Measurements from ENCODE around the gene MSANTD2.

MSANTD2 gene

DNA sequence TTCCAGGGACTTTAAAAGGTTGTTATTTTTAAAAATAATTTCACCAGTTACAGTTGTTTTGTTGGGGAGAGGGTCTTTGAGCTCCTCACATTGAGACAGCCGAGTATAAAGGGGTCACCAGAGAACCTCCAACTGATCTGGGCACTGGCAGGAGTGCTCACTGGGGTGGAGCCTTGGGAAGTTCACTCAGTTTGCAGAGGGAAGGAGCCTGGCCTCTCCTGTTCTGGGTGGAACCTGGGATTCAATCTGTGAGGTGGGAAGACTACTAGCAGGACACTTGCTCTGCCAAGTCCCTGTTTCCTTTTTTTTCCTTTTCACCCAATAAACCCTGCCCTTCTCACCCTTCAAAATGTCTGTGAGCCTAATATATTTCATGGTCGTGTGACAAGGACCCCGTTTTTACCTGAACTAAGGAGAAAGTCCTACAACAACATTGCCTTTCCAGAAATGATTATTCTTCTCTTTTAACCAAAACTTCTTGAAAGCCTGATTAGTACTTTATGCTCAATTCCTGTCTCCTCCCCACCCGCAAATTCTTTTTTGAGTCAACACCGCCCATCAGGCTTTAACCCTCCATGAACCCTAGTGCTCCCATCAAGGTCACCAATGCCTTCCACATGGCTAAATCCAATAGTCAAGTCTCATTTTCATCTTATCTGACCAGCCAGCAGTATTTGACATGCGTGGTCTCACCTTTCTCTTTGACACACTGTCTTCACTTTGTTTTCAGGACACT lies 22.0 kb upstream of the MSANTD2 start:
- DNase-seq (ENCODE audit: low read depth in 2 of 2) = no peak

DNA sequence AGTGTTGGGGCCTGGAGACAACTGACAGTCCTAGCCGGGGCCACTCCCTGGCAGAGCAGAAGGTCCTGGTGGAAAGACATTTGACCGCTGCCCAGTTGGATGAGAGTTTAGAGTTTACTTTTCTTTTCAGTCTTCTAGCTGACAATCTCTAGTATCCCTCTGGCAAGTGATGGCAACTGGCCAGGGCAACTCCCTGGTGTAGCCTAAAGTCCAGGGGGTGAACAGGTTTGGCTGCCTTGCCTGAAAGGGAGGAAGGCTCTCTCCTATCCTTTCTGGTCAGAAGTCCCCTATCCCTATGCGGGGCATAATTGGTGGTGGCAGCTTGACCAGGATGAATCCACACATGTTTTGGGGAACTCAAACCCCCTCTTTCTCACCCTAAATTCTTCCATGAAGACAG lies 16.8 kb upstream of the MSANTD2 start:
- DNase-seq (ENCODE audit: low read depth in 2 of 2) = no peak

DNA sequence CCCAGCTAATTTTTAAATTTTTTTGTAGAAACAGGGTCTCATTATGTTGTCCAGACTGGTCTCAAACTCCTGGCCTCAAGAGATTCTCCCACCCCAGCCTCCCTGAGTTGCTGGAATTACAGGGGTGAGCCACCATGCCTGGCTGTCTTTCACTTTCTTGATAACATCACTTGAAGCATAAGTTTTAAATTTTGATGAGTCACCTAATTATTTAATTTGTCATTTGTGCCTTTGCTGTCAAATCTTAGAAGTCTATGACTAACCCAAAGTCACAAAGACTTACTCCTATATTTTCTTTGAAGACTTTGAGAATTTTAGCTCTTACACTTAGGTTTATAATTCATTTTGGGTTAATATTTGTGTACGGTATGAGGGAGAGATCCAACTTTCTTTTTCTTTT lies 14.5 kb upstream of the MSANTD2 start:
- DNase-seq (ENCODE audit: low read depth in 2 of 2) = no peak

DNA sequence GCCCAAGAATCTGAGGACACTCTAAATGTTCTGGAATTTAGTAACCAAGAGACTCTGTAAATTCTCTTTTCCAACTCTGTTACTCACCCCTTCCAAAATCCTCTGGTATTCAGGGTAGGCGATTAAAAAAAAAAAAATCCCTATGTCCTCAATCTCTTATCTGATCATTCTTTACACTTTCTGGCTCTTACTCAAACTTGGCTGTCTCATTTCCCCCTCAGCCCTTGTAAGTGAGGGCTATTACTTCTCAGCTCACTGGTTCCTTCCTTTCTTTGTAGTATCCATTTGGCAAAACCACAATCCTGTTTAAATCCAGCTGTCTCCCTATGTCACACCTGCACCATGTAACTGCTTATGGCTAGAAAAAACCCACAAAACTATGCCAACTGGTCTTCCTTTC lies 12.7 kb upstream of the MSANTD2 start:
- DNase-seq (ENCODE audit: low read depth in 2 of 2) = no peak

DNA sequence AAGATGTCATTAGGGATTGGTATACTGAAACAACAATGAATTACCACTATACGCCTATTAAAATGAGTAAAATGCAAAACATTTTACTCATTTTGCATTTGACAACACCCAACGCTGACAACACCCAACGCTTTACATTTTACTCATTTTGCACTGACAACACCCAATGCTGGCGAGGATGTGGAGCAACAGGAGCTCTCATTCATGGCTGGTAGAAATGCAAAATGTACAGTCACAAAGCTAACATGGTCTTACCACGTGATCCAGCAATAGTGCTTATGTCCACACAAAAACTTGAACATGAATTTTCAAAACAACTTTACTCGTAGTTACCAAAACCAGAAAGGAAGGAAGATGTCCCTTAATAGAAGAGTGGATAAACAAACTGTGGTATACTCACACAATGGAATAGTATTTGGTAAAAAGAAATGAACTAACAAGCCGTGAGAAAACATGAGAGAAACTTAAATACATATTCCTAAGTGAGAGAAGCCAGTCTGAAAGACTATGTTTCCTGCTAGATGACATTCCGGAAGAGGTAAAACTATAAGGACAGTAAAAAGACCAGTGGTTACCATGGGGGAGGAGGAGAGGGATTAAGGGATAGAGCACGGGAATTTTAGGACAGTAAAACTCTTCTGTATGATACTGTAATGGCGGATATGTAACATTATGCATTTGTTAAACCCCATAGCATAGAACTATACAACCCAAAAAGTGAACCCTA lies 11.4 kb upstream of the MSANTD2 start:
- no peak for DNase-seq (ENCODE audit: low read depth in 2 of 2)

DNA sequence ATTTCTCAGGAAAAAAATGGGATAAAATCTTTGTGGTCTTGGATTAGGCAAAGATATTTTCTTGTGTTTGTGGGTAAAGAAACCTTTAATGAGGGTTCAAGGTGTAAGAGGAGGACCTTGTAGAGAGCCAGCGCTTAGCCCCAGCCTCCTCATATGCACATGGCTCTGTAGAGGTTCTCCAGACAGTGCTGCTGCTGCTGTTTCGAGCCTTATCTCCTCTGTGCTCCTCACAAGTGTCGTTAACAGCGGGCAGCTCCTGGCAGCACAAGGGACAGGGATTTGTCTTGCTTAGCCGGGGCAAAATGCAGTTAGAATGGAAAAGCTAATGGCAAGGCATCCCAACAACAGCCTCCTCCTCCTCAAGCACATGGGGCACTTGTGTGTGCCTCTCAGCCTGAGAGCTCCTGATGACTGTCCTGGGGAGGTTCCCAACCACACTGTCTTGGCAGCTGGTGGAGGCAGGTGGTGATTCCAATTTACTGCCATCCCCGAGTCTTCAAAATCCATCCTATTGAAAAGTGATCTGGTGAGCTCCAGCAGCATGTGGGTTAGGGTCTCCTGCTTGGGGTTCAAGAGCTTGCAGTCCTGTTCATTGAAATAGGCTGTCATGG lies 7.6 kb upstream of the MSANTD2 start:
- no peak for DNase-seq (ENCODE audit: low read depth in 2 of 2)

DNA sequence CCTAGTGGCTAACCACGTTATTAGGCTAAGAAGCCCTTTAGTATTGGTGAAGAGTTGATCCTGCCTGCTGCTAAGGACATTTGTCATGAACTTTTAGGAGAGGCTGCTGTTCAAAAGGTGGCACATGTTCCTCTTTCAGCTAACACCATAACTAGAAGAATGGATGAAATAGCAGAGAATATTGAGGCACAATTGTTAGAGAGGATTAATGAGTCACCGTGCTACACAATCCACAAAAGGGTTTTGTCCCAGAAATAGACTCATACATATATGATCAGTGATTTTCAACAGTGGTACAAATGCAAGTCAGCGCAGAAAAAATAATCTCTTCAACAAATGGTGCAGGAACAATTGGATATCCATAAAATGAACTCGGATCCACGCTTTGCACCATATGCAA lies 7.0 kb upstream of the MSANTD2 start:
- no peak for DNase-seq (ENCODE audit: low read depth in 2 of 2)

DNA sequence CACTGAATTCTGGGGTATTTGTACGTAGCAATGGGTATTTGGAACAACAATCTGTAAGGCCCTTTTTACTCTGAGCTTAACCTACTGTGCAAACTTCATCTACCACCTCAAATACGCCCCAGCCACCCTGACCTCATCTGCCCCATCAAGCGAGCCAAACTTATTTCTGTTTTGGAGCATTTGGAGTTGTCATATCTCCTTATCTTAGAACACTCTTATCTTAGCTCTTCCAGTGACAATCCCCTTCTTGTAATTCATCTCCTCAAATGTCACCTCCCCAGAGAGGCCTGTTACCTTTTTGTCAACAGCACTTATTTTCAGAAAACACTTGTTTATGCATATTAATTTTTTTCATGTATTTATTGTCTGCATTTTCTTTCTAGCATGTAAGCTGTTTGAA lies 4.7 kb upstream of the MSANTD2 start:
- DNase-seq (ENCODE audit: low read depth in 2 of 2) = no peak

DNA sequence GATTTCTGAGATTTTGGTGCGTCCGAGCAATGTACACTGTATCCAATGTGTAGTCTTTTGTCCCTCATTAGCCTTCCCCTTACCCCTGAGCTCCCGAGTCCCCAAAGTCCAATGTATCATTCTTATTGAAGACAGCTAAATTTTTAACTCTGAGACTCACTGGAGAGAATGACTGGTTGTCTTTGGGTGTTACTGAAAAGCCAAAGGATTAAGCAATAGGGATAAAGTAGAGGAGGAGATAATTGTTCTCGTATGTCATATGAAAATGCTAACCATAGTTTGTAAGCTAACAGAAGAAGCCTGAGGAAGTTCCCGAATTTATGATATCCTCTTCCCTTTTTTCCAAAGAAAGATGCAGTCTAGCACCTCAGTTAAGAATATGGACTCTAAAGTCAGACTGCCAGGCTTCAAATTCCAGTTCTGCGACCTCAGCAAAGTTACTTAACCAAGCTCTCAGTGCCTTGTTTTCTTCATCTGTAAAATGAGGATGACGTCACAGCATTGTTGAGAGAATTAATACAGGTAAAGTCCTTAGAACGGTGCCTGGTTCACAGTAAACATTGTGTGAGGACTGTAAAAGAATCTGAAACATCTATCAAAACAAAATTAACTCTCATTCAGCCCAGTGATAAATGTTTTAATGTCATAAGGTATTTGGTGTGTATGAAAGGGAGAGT lies 1.6 kb upstream of the MSANTD2 start:
- no peak for DNase-seq (ENCODE audit: low read depth in 2 of 2)

DNA sequence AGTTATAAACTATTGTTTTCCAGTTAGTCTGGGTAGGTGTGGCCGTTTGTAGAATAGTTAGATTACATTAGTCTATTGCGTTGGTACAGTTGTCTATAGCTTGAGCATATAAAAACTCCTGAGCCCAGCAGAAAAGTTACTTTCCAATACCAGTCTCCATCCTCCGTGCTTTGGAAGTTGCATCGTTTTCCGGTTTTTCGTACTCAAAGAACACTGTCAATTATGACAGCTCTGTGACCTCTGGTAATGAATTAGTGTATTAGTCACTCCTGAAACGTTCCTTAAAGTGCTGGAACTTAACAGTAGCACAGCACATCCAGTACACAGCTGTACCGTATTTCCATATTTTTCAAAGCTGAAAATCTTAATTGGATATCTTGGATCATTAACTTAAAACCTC lies 808 bp upstream of the MSANTD2 start:
- DNase-seq (ENCODE audit: low read depth in 2 of 2) = no peak

DNA sequence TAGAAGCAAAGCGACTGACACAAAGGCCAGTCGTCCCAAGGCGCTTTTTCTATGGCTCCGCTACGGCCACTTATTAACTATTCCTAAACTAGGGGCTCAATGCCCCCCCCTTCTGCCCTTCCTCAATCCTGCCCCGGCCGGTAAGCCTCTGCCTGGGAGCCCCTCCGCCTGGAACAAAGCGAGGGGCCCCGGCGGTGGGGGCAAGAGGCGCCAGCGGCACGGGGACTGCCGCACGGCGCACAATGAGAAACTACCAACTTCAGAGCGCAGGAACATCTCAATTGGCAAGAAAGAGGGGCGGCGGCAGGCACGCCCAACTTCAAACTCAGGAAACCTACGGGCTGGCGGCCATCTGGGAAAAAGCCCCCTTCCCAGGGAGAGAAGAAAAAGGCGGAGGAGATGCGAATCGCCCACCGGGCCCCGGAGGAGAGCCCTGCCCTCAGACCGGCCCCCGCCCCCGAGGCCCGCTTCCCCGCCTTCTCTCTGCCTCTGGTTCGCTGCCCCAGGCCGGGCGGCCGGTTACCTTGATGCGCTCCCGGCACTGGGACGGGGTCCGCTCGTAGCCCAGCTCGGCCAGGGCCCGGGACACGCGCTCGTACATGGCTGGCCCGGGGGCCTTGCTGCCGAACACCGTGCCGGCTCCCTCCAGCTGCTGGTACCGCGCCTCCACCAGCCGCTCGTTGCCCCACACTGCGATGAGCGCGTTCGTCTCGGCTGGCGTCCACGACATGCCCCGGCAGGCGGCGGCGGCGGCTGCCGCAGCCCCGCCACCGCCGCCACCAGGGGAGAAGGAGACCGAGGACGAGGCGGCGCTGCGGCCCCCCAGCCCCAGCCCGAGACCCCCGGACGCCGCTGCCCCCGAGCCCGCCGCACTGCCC lies 619 bp downstream of the MSANTD2 start:
- peak; percentile 13 to 35 for DNase-seq (ENCODE audit: low read depth in 2 of 2)

DNA sequence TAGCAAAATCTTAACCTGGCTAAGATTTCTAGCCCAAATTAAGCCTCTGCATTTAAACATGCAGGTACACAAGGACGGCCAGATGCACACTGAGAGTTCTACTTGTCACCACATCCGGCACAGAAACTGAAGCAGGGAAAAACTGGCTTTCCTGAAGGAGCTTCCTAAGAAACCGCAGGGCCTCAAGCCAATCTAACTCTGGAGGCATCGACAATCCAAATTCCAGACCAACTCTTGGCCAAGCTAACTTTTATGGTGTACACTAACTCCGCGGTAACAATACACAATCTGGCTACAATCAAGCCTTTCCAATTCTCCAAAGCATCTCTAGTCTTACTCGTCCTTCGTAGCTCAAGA lies 1.2 kb downstream of the MSANTD2 start:
- no peak for DNase-seq (ENCODE audit: low read depth in 2 of 2)

DNA sequence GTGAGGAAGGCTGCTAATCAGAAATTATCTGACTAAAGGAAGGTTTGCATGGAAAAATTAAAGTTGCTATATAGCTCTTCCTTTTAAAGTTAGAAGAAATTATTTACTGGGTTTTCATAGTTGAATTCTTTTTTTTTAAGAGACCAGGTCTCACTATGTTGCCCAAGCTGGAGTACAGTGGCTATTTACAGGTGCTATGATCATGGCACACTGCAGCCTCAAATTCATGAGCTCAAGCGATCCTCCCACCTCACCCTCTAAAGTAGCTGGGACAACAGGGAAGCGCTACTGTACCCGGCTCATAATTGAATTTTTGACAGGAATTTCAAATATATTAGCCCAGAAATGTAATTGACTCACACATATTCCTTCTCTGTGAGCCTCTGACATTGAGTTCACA lies 3.9 kb downstream of the MSANTD2 start:
- no peak for DNase-seq (ENCODE audit: low read depth in 2 of 2)

DNA sequence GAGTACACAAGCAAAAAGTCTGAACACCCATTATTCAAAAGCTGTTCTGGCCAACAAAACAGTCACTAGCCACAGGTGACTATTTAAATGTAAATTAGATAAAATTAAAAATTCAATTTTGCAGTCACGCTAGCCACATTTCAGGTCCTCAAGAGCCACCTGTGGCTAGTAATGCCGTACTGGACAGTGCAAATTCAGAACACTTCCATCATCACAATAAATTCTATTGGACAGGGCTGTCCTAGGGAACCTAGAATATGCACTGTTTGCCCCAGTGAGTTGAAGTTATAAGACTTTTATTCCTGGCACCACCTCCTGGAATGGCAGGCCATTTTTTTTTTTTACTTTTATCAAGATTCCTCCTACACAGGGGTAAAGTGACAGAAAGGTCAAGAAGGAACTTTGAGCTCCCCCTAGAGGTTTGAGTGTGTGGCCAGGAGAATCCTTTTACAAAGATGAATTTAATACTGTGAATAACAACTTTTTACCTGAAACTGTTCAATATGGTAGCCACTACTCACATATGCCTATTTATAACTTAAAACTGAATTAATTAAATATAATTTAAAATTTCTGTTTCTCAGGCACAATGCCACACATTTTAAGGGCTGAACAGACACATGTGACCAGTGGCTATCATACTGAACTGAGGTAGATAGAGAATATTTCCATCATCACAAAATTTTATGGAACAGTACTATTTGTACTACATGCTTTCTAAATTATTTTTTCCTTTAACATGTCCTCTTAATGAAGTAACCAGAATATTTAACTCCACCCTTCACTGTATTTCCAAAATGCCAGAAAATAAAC lies 6.5 kb downstream of the MSANTD2 start:
- no peak for DNase-seq (ENCODE audit: low read depth in 2 of 2)

DNA sequence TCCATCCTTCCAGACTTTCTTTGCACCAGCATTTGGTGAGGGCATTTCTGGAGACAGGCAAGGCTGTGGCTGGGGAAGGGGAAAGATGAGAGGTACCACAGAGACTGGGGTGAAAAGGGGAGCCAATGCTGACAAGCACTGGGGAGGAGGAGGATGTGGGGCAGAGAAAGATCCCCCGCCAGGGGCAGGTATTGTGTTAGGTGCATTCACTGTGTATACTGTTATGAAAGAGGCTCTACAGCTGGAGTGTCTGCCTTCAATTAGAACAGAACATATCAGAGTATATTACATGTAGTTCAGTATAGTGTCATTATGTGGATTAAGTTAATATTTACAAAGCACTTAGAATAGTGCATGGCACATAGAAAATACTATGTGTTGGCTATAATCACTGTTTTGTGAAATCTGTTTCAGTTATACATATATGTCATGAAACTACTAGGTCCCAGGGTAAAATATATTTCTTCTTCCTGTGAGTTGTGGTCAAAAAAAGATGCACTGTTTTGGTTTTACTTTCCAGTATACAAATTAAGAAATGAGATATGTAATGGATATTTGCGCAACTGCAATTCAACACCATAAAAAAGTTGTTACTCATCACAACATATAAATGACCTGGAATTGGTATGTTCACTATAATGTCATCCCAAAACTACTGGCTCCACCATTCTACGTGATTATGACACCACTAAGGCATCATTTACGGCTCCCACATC lies 8.4 kb downstream of the MSANTD2 start:
- DNase-seq (ENCODE audit: low read depth in 2 of 2) = no peak

DNA sequence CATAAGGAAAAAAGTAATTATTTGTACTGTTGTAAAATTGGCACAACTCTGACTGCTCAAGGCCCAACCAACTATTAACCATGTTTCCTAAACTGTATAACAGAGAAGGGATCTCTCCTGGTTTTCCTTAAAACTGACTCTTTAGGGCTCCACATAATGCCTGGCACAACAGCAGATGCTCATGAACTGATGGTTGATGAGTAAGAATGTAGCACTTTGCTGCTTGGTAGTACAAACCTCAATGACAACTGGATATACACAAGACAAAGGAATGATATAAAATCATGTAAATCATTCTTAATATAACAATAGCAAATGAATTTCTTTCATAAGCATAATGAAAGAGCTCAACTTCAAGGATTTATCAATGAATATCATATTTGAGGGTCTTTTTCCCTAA lies 11.7 kb downstream of the MSANTD2 start:
- no peak for DNase-seq (ENCODE audit: low read depth in 2 of 2)

DNA sequence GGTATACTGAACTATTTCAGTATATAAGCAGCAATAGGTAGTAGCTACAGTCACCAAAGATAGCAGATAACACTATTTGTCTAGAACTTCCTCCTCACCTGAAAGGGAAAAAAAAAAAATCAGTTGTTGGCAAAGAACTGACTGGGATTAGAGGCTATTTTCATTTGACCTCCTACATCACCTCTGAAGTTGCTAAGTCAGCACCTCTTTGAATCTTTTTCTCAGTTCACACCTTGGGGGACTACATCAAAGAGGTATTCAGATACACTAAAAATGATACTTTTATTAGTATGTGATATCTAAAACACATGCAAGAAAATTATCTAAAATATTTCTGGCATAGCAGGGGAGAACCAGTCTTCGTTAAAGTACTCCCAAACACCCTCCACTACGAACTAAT lies 16.2 kb downstream of the MSANTD2 start:
- DNase-seq (ENCODE audit: low read depth in 2 of 2) = no peak

DNA sequence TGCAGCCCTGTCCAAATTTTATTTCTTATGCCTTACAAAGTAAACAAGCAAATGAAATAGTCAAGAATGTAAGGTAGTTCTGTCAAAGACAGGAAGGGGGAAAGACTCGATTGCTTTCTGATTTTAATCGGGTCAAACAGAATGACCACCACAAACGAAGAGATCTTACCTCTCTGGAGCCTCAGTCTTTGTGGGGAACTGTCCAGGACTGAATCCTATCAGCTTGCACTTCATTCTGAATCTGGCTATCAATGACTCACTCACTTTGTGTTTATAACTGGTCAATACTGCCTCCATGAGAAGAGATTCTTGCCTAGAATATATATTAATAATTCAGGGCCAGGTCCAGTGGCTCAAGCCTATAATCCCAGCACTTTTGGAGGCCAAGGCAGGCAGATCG lies 17.2 kb downstream of the MSANTD2 start:
- DNase-seq (ENCODE audit: low read depth in 2 of 2) = no peak

DNA sequence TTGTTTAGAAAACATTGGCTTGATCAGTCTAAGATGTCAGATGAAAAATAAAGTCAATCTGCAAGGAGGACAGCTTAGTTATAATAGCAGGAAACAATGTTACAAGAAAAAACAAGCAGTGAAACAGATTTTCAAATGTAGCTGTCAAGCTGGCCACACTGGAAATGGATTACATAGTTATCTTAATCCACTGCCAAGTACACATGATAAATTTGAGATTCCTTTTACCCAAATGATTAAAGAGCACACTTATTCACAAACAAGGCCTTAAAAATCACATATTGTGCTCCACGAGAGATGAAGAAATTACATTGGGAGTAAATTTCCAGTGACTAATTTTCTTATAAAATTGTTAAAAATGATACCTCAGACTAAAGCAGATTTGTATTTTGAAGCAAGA lies 20.6 kb downstream of the MSANTD2 start:
- no peak for DNase-seq (ENCODE audit: low read depth in 2 of 2)

DNA sequence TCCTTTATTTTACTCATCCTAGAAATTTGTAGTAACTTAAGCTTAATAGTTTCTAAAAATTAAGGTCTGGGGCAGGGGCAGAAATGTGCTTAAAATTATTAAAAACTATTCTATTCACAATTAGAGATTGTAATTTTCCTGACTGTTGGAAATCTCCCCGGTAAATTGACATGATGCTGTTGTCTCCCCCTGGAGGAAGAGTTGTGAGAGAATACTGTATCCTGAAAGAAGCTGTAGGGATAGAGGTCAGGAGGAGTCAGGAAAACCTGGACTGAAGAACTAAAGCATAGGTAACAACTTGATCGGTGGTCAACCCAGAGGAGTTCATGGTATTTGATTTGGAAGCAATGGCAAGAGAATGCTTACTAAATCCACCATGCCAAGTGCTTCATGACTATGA lies 21.9 kb downstream of the MSANTD2 start:
- no peak for DNase-seq (ENCODE audit: low read depth in 2 of 2)

Data from stimulated activated CD4-positive, alpha-beta T cell treated with anti-CD3 and anti-CD28 coated beads, Interleukin-4, amount 100 ng/mL, for 48 hours (primary cell).